Measurements from ENCODE around the gene CAMKMT. TPM values are rescaled to one million over a fixed set of nuclear protein-coding genes. Genes with fewer than 3 reads are reported as not detected.

Gene CAMKMT
- total RNA-seq, 3 donors from 2014 or later (not counting 1 experiment from before 2014, with no cell fraction given): 18.1 to 25.0 (median 20.6) TPM

GRCh38 chr2:44718431-44718830 is 356.7 kb downstream of the CAMKMT start:
- H3K36me3 Mint-ChIP-seq: no peaks in the 10 kb centered on the region
- no peak overlapping the region for H3K4me3 ChIP-seq (ENCODE audit: low read length)
- no peaks in the 10 kb centered on the region for H3K27me3 Mint-ChIP-seq (ENCODE audit: low read depth in 2 of 2)
- H3K4me1 ChIP-seq (ENCODE audit: control insufficient read depth, insufficient read depth, low read length): no peaks in the 10 kb centered on the region
- H3K27ac Mint-ChIP-seq: no peak overlapping the region
- H3K4me1 Mint-ChIP-seq: no peaks in the 10 kb centered on the region
- TF ChIP-seq CTCF (IDR thresholded peaks at IDR 0.05): no peak
- no peak overlapping the region for H3K4me3 Mint-ChIP-seq
- no peaks in the 10 kb centered on the region for H3K9me3 Mint-ChIP-seq
- ATAC-seq: no peak
- H3K9me3 ChIP-seq (ENCODE audit: control insufficient read depth, insufficient read depth, low read length): no peaks in the 10 kb centered on the region
- DNase-seq: no peak
- intact Hi-C loops (cut with micrococcal nuclease): no loop called here
- no peaks in the 10 kb centered on the region for H3K36me3 ChIP-seq (ENCODE audit: control insufficient read depth, insufficient read depth, low read length)
- H3K27me3 ChIP-seq (ENCODE audit: control insufficient read depth, insufficient read depth, low read length): no peaks in the 10 kb centered on the region
- H3K27ac ChIP-seq (ENCODE audit: low read length): no peak overlapping the region
- WGBS (ENCODE audit: insufficient coverage): 92% methylated on average over 3 of the region's 3 CpGs

GRCh38 chr2:44719562-44719961 is 357.8 kb downstream of the CAMKMT start:
- H3K9me3 ChIP-seq (ENCODE audit: control insufficient read depth, insufficient read depth, low read length): no peaks in the 10 kb centered on the region
- Mint-ChIP-seq H3K9me3 (no peaks in the 10 kb centered on the region), H3K4me3 (no peak overlapping the region), H3K27ac (no peak overlapping the region), H3K4me1 (no peaks in the 10 kb centered on the region), H3K36me3 (no peaks in the 10 kb centered on the region), H3K27me3 (ENCODE audit: low read depth in 2 of 2) (no peaks in the 10 kb centered on the region)
- H3K27ac ChIP-seq (ENCODE audit: low read length): no peak overlapping the region
- intact Hi-C loops (cut with micrococcal nuclease): no loop called here
- ATAC-seq (no peak), DNase-seq (no peak)
- H3K27me3 ChIP-seq (ENCODE audit: control insufficient read depth, insufficient read depth, low read length): no peaks in the 10 kb centered on the region
- H3K4me3 ChIP-seq (ENCODE audit: low read length): no peak overlapping the region
- WGBS (ENCODE audit: insufficient coverage): 92% methylated on average over 2 of the region's 2 CpGs
- no peaks in the 10 kb centered on the region for H3K4me1 ChIP-seq (ENCODE audit: control insufficient read depth, insufficient read depth, low read length)
- TF ChIP-seq CTCF (IDR thresholded peaks at IDR 0.05): no peak
- H3K36me3 ChIP-seq (ENCODE audit: control insufficient read depth, insufficient read depth, low read length): no peaks in the 10 kb centered on the region

GRCh38 chr2:44722026-44722625 is 360.4 kb downstream of the CAMKMT start:
- no peaks in the 10 kb centered on the region for H3K9me3 ChIP-seq (ENCODE audit: control insufficient read depth, insufficient read depth, low read length)
- H3K27me3 ChIP-seq (ENCODE audit: control insufficient read depth, insufficient read depth, low read length): no peaks in the 10 kb centered on the region
- H3K27ac ChIP-seq (ENCODE audit: low read length): no peak overlapping the region
- no CpG with 5 or more reads among the region's 1 CpG for WGBS (ENCODE audit: insufficient coverage)
- no peak for TF ChIP-seq CTCF (IDR thresholded peaks at IDR 0.05)
- no peak overlapping the region for H3K4me3 ChIP-seq (ENCODE audit: low read length)
- H3K36me3 ChIP-seq (ENCODE audit: control insufficient read depth, insufficient read depth, low read length): no peaks in the 10 kb centered on the region
- peaks cover 0 to 5% of the 10 kb centered on the region in 2 donors for H3K4me1 Mint-ChIP-seq
- no peaks in the 10 kb centered on the region for H3K9me3 Mint-ChIP-seq
- ATAC-seq (no peak), DNase-seq (no peak)
- intact Hi-C loops (cut with micrococcal nuclease): no loop called here
- no peaks in the 10 kb centered on the region for H3K36me3 Mint-ChIP-seq
- no peaks in the 10 kb centered on the region for H3K4me1 ChIP-seq (ENCODE audit: control insufficient read depth, insufficient read depth, low read length)
- H3K27me3 Mint-ChIP-seq (ENCODE audit: low read depth in 2 of 2): peaks cover 0 to 3% of the 10 kb centered on the region in 2 donors
- no peak overlapping the region for H3K27ac Mint-ChIP-seq
- no peak overlapping the region for H3K4me3 Mint-ChIP-seq

- H3K36me3 Mint-ChIP-seq: no peaks in the 10 kb centered on the region
- Histone ChIP-seq H3K27me3 (ENCODE audit: control insufficient read depth, insufficient read depth, low read length) (no peaks in the 10 kb centered on the region), H3K4me1 (ENCODE audit: control insufficient read depth, insufficient read depth, low read length) (no peaks in the 10 kb centered on the region), H3K36me3 (ENCODE audit: control insufficient read depth, insufficient read depth, low read length) (no peaks in the 10 kb centered on the region), H3K4me3 (ENCODE audit: low read length) (no peak overlapping the region), H3K27ac (ENCODE audit: low read length) (no peak overlapping the region), H3K9me3 (ENCODE audit: control insufficient read depth, insufficient read depth, low read length) (no peaks in the 10 kb centered on the region)
- DNase-seq (no peak), ATAC-seq (no peak)
- H3K4me3 Mint-ChIP-seq: no peak overlapping the region
- no peak overlapping the region for H3K27ac Mint-ChIP-seq
- intact Hi-C loops (cut with micrococcal nuclease): no loop called here
- peaks cover 0 to 5% of the 10 kb centered on the region in 2 donors for H3K4me1 Mint-ChIP-seq
- no peak for TF ChIP-seq CTCF (IDR thresholded peaks at IDR 0.05)
- H3K9me3 Mint-ChIP-seq: no peaks in the 10 kb centered on the region
- H3K27me3 Mint-ChIP-seq (ENCODE audit: low read depth in 2 of 2): peaks cover 0 to 3% of the 10 kb centered on the region in 2 donors
- 89% methylated on average over 2 of the region's 3 CpGs for WGBS (ENCODE audit: insufficient coverage)
Measured at GRCh38 chr2:44723921-44724320, 362.2 kb downstream of the CAMKMT start.
